Mucosa of rectum (tissue), 2 donors: ENCODE results near the gene C2CD3.

Experiments
- H3K27ac ChIP-seq, 2 donors: one replicate each; pipeline ENCODE4 v1.7.0; 2013; ENCODE audit warnings: inconsistent platforms in 2 of 2, low read depth in 2 of 2, low read length in 2 of 2
- H3K27me3 ChIP-seq, 2 donors: one replicate each; pipeline ENCODE4 v1.7.0; 2013; ENCODE audit warnings: low read length in 2 of 2; ENCODE audit not compliant: control insufficient read depth in 2 of 2, insufficient read depth in 2 of 2
- H3K36me3 ChIP-seq, 2 donors: one replicate each; pipeline ENCODE4 v1.7.0; 2013; ENCODE audit warnings: low read length in 2 of 2; ENCODE audit not compliant: control insufficient read depth in 2 of 2, insufficient read depth in 2 of 2
- H3K4me1 ChIP-seq, 2 donors: one replicate each; pipeline ENCODE4 v1.7.0; 2013; ENCODE audit warnings: low read length in 2 of 2, mild to moderate bottlenecking in 1 of 2; ENCODE audit not compliant: control insufficient read depth in 2 of 2, insufficient read depth in 2 of 2
- H3K4me3 ChIP-seq, 2 donors: one replicate each; pipeline ENCODE4 v1.7.0; 2013; ENCODE audit warnings: low read length in 2 of 2
- H3K9ac ChIP-seq, 2 donors: one replicate each; pipeline ENCODE4 v1.7.0; 2013; ENCODE audit warnings: low read length in 2 of 2, low read depth in 1 of 2, mild to moderate bottlenecking in 1 of 2
- H3K9me3 ChIP-seq, 2 donors: one replicate each; pipeline ENCODE4 v1.7.0; 2013; ENCODE audit warnings: low read length in 2 of 2; ENCODE audit not compliant: control insufficient read depth in 2 of 2
- donor health status: healthy.
- donor health status: Normal muscosa, but diverticular disease.

Gene C2CD3

DNA sequence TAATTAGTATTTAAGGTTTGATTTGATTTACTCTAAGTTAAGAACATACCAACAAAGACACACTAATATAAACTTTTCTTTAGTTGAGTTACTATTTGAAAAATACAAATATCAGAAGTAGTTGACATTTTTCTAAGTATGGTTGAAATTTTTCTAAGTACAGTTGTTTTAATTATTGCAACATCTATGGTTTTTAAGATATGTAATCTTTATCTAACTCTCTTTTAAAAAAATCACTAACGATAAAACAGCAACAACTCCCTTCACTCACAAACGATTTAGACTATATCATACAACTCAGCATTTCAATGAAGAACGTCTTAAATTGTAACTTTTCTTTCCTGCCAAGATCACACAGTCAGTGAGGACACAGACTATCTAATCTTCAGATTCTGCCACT, 2.0 kb downstream of the C2CD3 start:
- Histone ChIP-seq H3K36me3 (peaks cover 11 to 16% of the 10 kb centered on the region in 2 donors), H3K27ac (no peak overlapping the region), H3K27me3 (no peaks in the 10 kb centered on the region), H3K9me3 (no peaks in the 10 kb centered on the region), H3K4me3 (no peak overlapping the region), H3K4me1 (peaks cover 19 to 23% of the 10 kb centered on the region in 2 donors), H3K9ac (no peak overlapping the region)

GRCh38 chr11:74162681-74163467, 7.9 kb downstream of the C2CD3 start:
- Histone ChIP-seq H3K36me3 (peaks cover 14 to 33% of the 10 kb centered on the region in 2 donors), H3K9ac (no peak overlapping the region), H3K27ac (no peak overlapping the region), H3K27me3 (no peaks in the 10 kb centered on the region), H3K9me3 (no peaks in the 10 kb centered on the region), H3K4me3 (no peak overlapping the region), H3K4me1 (no peaks in the 10 kb centered on the region)

DNA sequence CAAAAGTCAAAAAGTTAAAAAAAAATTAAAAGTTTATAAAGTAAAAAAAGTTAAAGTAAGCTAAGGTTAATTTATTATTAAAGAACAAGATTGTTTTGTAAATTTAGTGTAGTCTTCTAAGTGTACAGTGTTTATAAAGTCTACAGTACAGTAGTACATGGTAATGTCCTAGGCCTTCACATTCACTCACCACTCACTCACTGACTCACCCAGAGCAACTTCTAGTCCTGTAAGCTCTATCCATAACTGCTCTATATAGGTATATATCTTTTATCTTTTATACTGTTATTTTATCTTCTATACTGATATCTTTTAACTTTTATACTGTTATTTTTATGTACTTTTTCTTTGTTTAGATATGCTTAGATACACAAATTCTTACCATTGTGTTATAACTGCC, 11.2 kb downstream of the C2CD3 start:
- H3K9me3 ChIP-seq, result no peaks in the 10 kb centered on the region
- H3K4me3 ChIP-seq, result no peak overlapping the region
- no peak overlapping the region for H3K27ac ChIP-seq
- no peaks in the 10 kb centered on the region for H3K27me3 ChIP-seq
- no peak overlapping the region for H3K9ac ChIP-seq
- H3K4me1 ChIP-seq, result no peaks in the 10 kb centered on the region
- peaks cover 6 to 25% of the 10 kb centered on the region in 2 donors for H3K36me3 ChIP-seq

DNA sequence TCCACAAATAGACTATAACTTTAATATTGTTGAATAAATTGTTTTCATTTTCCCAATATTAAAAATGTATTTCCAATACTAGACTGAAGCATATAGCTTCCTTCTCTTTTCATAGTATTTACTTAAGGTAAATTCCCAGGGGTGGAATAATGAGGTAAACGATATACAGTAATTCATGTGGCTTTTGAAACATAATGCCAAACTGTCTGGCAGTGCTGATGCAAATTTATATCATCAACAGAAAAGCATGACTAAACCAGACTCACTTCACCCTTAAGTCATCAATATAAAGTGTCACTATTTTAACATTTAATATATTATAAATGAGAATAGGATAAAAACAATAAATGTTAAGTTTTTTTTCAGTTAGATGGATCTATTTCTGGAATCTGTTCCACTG, 13.6 kb downstream of the C2CD3 start:
- Histone ChIP-seq H3K27me3 (no peaks in the 10 kb centered on the region), H3K27ac (no peak overlapping the region), H3K9me3 (no peaks in the 10 kb centered on the region), H3K4me3 (no peak overlapping the region), H3K4me1 (no peaks in the 10 kb centered on the region), H3K9ac (no peak overlapping the region), H3K36me3 (peaks cover 6 to 17% of the 10 kb centered on the region in 2 donors)

DNA sequence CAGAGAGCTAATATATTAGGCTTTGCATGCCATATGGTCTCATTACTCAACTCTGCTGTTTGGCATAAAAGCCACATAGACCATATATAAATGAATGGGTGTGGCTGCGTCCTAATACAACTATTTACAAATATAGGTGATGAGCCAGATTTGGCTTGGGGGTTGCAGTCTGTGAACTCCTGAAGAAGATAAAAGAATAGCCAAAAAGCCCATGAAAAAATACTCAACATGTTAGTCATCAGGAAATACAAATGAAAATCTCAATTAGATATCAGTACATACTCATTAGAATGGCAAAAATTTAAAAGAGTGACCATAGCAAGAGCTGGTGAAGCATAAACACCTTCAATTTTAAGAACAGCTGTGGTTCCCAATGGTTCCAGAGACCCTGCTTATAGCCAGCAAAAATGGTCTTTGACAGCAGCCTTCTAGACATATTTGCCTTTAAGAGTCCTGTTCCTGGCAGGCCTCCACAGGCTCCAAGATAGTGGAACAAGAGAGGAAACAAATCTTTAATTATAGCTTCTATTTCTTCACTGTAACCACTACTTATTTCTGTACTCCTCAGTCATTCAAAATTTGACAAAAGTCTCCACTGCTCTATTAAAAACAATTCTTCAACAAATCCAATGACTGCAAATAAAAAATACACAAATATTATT, 16.1 kb downstream of the C2CD3 start:
- H3K9me3 ChIP-seq, result no peaks in the 10 kb centered on the region
- peaks cover 0 to 5% of the 10 kb centered on the region in 2 donors for H3K36me3 ChIP-seq
- H3K27me3 ChIP-seq, result no peaks in the 10 kb centered on the region
- H3K4me3 ChIP-seq, result no peak overlapping the region
- H3K9ac ChIP-seq, result no peak overlapping the region
- no peak overlapping the region for H3K27ac ChIP-seq
- no peaks in the 10 kb centered on the region for H3K4me1 ChIP-seq

GRCh38 chr11:74153224-74153623, 17.6 kb downstream of the C2CD3 start:
- H3K4me3 ChIP-seq, result no peak overlapping the region
- no peak overlapping the region for H3K9ac ChIP-seq
- no peaks in the 10 kb centered on the region for H3K9me3 ChIP-seq
- no peak overlapping the region for H3K27ac ChIP-seq
- H3K4me1 ChIP-seq, result no peaks in the 10 kb centered on the region
- H3K27me3 ChIP-seq, result no peaks in the 10 kb centered on the region
- H3K36me3 ChIP-seq, result no peaks in the 10 kb centered on the region

GRCh38 chr11:74147199-74147929, 23.4 kb downstream of the C2CD3 start:
- Histone ChIP-seq H3K9ac (no peak overlapping the region), H3K27me3 (no peaks in the 10 kb centered on the region), H3K4me3 (no peak overlapping the region), H3K36me3 (no peaks in the 10 kb centered on the region), H3K9me3 (no peaks in the 10 kb centered on the region), H3K27ac (no peak overlapping the region), H3K4me1 (no peaks in the 10 kb centered on the region)

GRCh38 chr11:74144592-74144991, 26.2 kb downstream of the C2CD3 start:
- H3K4me3 ChIP-seq, result no peak overlapping the region
- peaks cover 0 to under 1% of the 10 kb centered on the region in 2 donors for H3K4me1 ChIP-seq
- H3K27ac ChIP-seq, result no peak overlapping the region
- H3K9me3 ChIP-seq, result no peaks in the 10 kb centered on the region
- no peaks in the 10 kb centered on the region for H3K36me3 ChIP-seq
- H3K27me3 ChIP-seq, result no peaks in the 10 kb centered on the region
- H3K9ac ChIP-seq, result no peak overlapping the region

GRCh38 chr11:74142624-74143023, 28.2 kb downstream of the C2CD3 start:
- Histone ChIP-seq H3K27ac (no peak overlapping the region), H3K27me3 (no peaks in the 10 kb centered on the region), H3K9ac (no peak overlapping the region), H3K36me3 (peaks cover 0 to 3% of the 10 kb centered on the region in 2 donors), H3K4me1 (peaks cover 0 to 15% of the 10 kb centered on the region in 2 donors), H3K9me3 (no peaks in the 10 kb centered on the region), H3K4me3 (no peak overlapping the region)

DNA sequence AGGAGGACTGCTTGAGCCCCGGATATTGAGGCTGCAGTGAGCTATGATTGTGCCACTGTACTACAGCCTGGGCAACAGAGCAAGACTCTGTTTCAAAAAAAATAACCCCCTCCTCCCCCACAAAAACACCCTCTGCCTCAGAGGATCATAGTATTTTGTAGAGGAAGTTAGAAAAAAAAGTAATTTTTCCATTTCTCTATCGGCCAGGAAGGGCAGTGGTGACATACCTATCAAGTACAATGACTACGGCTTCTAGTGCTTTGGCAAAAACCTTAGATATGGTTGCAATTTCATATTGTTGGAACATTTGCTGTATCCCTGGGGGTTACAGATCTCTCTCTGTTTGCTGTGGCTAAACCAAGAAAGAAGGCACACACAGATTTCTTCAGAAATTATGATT, 28.9 kb downstream of the C2CD3 start:
- H3K36me3 ChIP-seq, result peaks cover 0 to 6% of the 10 kb centered on the region in 2 donors
- no peak overlapping the region for H3K4me3 ChIP-seq
- H3K9ac ChIP-seq, result no peak overlapping the region
- H3K9me3 ChIP-seq, result no peaks in the 10 kb centered on the region
- peaks cover 0 to 15% of the 10 kb centered on the region in 2 donors for H3K4me1 ChIP-seq
- no peaks in the 10 kb centered on the region for H3K27me3 ChIP-seq
- no peak overlapping the region for H3K27ac ChIP-seq
